ENCODE results near the gene SERPINB5.

SERPINB5 gene

DNA sequence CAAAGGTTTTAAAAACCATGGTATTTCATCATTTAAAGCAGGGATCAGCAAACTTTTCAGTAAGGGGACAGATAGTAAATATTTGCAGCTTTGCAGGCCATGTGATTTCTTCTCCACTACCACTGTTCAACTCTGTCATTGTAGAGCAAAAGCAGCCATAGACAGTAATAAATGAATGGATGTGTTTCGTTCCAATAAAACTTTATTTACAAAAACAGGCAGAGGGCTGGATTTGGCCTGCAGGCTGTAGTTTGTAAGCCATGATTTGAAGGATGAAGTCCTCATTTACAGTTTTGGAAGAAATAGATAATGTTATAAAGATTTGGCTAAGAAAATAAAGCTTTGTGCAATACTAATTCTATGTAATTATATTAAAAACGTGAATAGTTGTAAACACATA is 67.3 kb downstream of the SERPINB5 start:
- no peak overlapping the region for H3K4me2 ChIP-seq (ENCODE audit: low read length)
- H2BK15ac ChIP-seq (replicated peaks; ENCODE audit: low read depth): no peak overlapping the region
- no peak overlapping the region for H3K4me3 ChIP-seq (ENCODE audit: low read length)
- no peak overlapping the region for H3K9ac ChIP-seq (ENCODE audit: low read length)
- H3K79me2 ChIP-seq (ENCODE audit: control insufficient read depth, insufficient read depth, low read length): no peaks in the 10 kb centered on the region
- H3K4ac ChIP-seq (ENCODE audit: low read depth, low read length): no peak overlapping the region
- no peak for DNase-seq
- H3K36me3 ChIP-seq (ENCODE audit: control insufficient read depth, insufficient read depth, low read length): no peaks in the 10 kb centered on the region
- no peak overlapping the region for H2AK5ac ChIP-seq (ENCODE audit: low read length)
- no peak overlapping the region for H4K5ac ChIP-seq (ENCODE audit: low read length)
- no peak overlapping the region for H3K23ac ChIP-seq (ENCODE audit: low read length)
- H4K8ac ChIP-seq (ENCODE audit: low read depth, low read length): no peak overlapping the region
- no peak overlapping the region for H3K56ac ChIP-seq (ENCODE audit: low read length)
- WGBS (ENCODE audit: extremely low coverage, insufficient coverage, low lambda C conversion rate): 100% methylated on average over 1 of the region's 2 CpGs
- no peak overlapping the region for H2BK5ac ChIP-seq (ENCODE audit: low read length)
- no peak overlapping the region for H3K18ac ChIP-seq (ENCODE audit: low read length)
- no peak overlapping the region for H3K27ac ChIP-seq (ENCODE audit: low read depth, low read length)
- no peaks in the 10 kb centered on the region for H3K79me1 ChIP-seq (ENCODE audit: low read length)
- no peak overlapping the region for H2BK120ac ChIP-seq (ENCODE audit: low read depth, low read length)
- H3K4me1 ChIP-seq (ENCODE audit: control insufficient read depth, low read depth, low read length): no peaks in the 10 kb centered on the region
- no peaks in the 10 kb centered on the region for H3K27me3 ChIP-seq (ENCODE audit: insufficient read depth, low read length, poor library complexity)

GRCh38 chr18:63545000-63545399 is 68.2 kb downstream of the SERPINB5 start:
- no peak overlapping the region for H4K5ac ChIP-seq (ENCODE audit: low read length)
- H2BK15ac ChIP-seq (replicated peaks; ENCODE audit: low read depth): no peak overlapping the region
- H2BK120ac ChIP-seq (ENCODE audit: low read depth, low read length): no peak overlapping the region
- H4K8ac ChIP-seq (ENCODE audit: low read depth, low read length): no peak overlapping the region
- H3K27ac ChIP-seq (ENCODE audit: low read depth, low read length): no peak overlapping the region
- no CpG with 5 or more reads among the region's 3 CpGs for WGBS (ENCODE audit: extremely low coverage, insufficient coverage, low lambda C conversion rate)
- no peak overlapping the region for H2BK5ac ChIP-seq (ENCODE audit: low read length)
- DNase-seq: no peak
- no peaks in the 10 kb centered on the region for H3K36me3 ChIP-seq (ENCODE audit: control insufficient read depth, insufficient read depth, low read length)
- no peak overlapping the region for H3K56ac ChIP-seq (ENCODE audit: low read length)
- H3K23ac ChIP-seq (ENCODE audit: low read length): no peak overlapping the region
- H3K4me3 ChIP-seq (ENCODE audit: low read length): no peak overlapping the region
- H3K79me2 ChIP-seq (ENCODE audit: control insufficient read depth, insufficient read depth, low read length): no peaks in the 10 kb centered on the region
- H3K79me1 ChIP-seq (ENCODE audit: low read length): no peaks in the 10 kb centered on the region
- no peaks in the 10 kb centered on the region for H3K4me1 ChIP-seq (ENCODE audit: control insufficient read depth, low read depth, low read length)
- no peaks in the 10 kb centered on the region for H3K27me3 ChIP-seq (ENCODE audit: insufficient read depth, low read length, poor library complexity)
- no peak overlapping the region for H3K4me2 ChIP-seq (ENCODE audit: low read length)
- H2AK5ac ChIP-seq (ENCODE audit: low read length): no peak overlapping the region
- H3K18ac ChIP-seq (ENCODE audit: low read length): no peak overlapping the region
- H3K4ac ChIP-seq (ENCODE audit: low read depth, low read length): no peak overlapping the region
- H3K9ac ChIP-seq (ENCODE audit: low read length): no peak overlapping the region

DNA sequence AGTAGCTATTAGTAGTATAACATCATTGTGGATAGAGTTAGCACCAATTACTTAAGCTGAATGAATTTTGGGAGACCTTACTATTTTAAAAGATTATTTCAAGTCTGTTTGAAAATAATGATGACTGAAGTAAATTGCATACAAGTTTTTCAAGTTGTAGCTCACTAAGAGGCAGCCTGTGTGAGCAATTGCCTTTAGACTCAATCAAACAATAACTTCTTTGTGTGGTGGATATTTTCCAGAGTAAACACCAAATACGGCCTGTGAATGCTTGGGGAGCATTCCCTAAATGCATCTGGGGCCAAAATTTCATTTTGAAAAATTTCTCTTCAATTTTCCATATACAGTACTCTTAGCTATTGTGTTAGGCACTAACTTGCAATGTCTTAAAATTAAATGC is 73.3 kb downstream of the SERPINB5 start:
- no CpG with 5 or more reads among the region's 1 CpG for WGBS (ENCODE audit: extremely low coverage, insufficient coverage, low lambda C conversion rate)
- Histone ChIP-seq H2BK5ac (ENCODE audit: low read length) (no peak overlapping the region), H3K9ac (ENCODE audit: low read length) (no peak overlapping the region), H3K4me2 (ENCODE audit: low read length) (no peak overlapping the region), H4K5ac (ENCODE audit: low read length) (no peak overlapping the region), H2AK5ac (ENCODE audit: low read length) (no peak overlapping the region), H3K4me1 (ENCODE audit: control insufficient read depth, low read depth, low read length) (no peaks in the 10 kb centered on the region), H3K79me1 (ENCODE audit: low read length) (no peaks in the 10 kb centered on the region), H3K4me3 (ENCODE audit: low read length) (no peak overlapping the region), H3K23ac (ENCODE audit: low read length) (no peak overlapping the region), H3K79me2 (ENCODE audit: control insufficient read depth, insufficient read depth, low read length) (no peaks in the 10 kb centered on the region), H3K56ac (ENCODE audit: low read length) (no peak overlapping the region), H4K8ac (ENCODE audit: low read depth, low read length) (no peak overlapping the region), H3K4ac (ENCODE audit: low read depth, low read length) (no peak overlapping the region), H2BK15ac (replicated peaks; ENCODE audit: low read depth) (no peak overlapping the region), H3K36me3 (ENCODE audit: control insufficient read depth, insufficient read depth, low read length) (no peaks in the 10 kb centered on the region), H3K27ac (ENCODE audit: low read depth, low read length) (no peak overlapping the region), H3K18ac (ENCODE audit: low read length) (no peak overlapping the region), H2BK120ac (ENCODE audit: low read depth, low read length) (no peak overlapping the region), H3K27me3 (ENCODE audit: insufficient read depth, low read length, poor library complexity) (no peaks in the 10 kb centered on the region)
- no peak for DNase-seq

- DNase-seq: no peak
- no peak overlapping the region for H3K56ac ChIP-seq (ENCODE audit: low read length)
- H2BK5ac ChIP-seq (ENCODE audit: low read length): no peak overlapping the region
- H3K9ac ChIP-seq (ENCODE audit: low read length): no peak overlapping the region
- no peak overlapping the region for H3K18ac ChIP-seq (ENCODE audit: low read length)
- no peak overlapping the region for H2AK5ac ChIP-seq (ENCODE audit: low read length)
- no peak overlapping the region for H3K4ac ChIP-seq (ENCODE audit: low read depth, low read length)
- H3K79me2 ChIP-seq (ENCODE audit: control insufficient read depth, insufficient read depth, low read length): no peaks in the 10 kb centered on the region
- H4K8ac ChIP-seq (ENCODE audit: low read depth, low read length): no peak overlapping the region
- no peak overlapping the region for H3K23ac ChIP-seq (ENCODE audit: low read length)
- H2BK15ac ChIP-seq (replicated peaks; ENCODE audit: low read depth): no peak overlapping the region
- no peaks in the 10 kb centered on the region for H3K27me3 ChIP-seq (ENCODE audit: insufficient read depth, low read length, poor library complexity)
- no peak overlapping the region for H3K4me2 ChIP-seq (ENCODE audit: low read length)
- H3K79me1 ChIP-seq (ENCODE audit: low read length): no peaks in the 10 kb centered on the region
- H2BK120ac ChIP-seq (ENCODE audit: low read depth, low read length): no peak overlapping the region
- no peak overlapping the region for H4K5ac ChIP-seq (ENCODE audit: low read length)
- no peak overlapping the region for H3K4me3 ChIP-seq (ENCODE audit: low read length)
- no peaks in the 10 kb centered on the region for H3K36me3 ChIP-seq (ENCODE audit: control insufficient read depth, insufficient read depth, low read length)
- no CpG with 5 or more reads among the region's 3 CpGs for WGBS (ENCODE audit: extremely low coverage, insufficient coverage, low lambda C conversion rate)
- no peak overlapping the region for H3K27ac ChIP-seq (ENCODE audit: low read depth, low read length)
- H3K4me1 ChIP-seq (ENCODE audit: control insufficient read depth, low read depth, low read length): no peaks in the 10 kb centered on the region
Observed at GRCh38 chr18:63551769-63552168, 75.0 kb downstream of the SERPINB5 start.

DNA sequence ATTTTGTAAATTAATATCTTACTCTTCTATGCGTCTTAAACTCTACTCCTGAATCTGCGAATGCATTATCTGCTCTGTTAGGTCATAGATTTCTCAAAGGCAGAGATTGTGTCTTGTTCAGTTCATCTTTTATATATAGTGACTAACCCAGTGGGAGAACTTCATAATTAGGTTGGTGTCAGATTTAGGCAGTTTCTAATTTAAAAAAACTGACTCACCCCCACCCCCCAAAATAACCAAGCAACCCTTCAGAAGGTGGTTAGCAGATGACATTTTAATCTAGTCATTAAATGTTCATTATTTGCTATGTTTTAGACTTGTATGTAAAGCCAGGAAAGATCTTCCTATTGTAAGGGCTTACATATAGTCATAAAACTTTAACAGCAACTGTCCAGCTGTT is 75.8 kb downstream of the SERPINB5 start:
- Histone ChIP-seq H3K18ac (ENCODE audit: low read length) (no peak overlapping the region), H3K4ac (ENCODE audit: low read depth, low read length) (no peak overlapping the region), H3K27ac (ENCODE audit: low read depth, low read length) (no peak overlapping the region), H2BK5ac (ENCODE audit: low read length) (no peak overlapping the region), H3K4me2 (ENCODE audit: low read length) (no peak overlapping the region), H3K4me1 (ENCODE audit: control insufficient read depth, low read depth, low read length) (no peaks in the 10 kb centered on the region), H3K79me2 (ENCODE audit: control insufficient read depth, insufficient read depth, low read length) (no peaks in the 10 kb centered on the region), H3K36me3 (ENCODE audit: control insufficient read depth, insufficient read depth, low read length) (no peaks in the 10 kb centered on the region), H3K56ac (ENCODE audit: low read length) (no peak overlapping the region), H4K5ac (ENCODE audit: low read length) (no peak overlapping the region), H2BK120ac (ENCODE audit: low read depth, low read length) (no peak overlapping the region), H3K9ac (ENCODE audit: low read length) (no peak overlapping the region), H3K4me3 (ENCODE audit: low read length) (no peak overlapping the region), H2AK5ac (ENCODE audit: low read length) (no peak overlapping the region), H3K79me1 (ENCODE audit: low read length) (no peaks in the 10 kb centered on the region), H3K23ac (ENCODE audit: low read length) (no peak overlapping the region), H2BK15ac (replicated peaks; ENCODE audit: low read depth) (no peak overlapping the region), H3K27me3 (ENCODE audit: insufficient read depth, low read length, poor library complexity) (no peaks in the 10 kb centered on the region), H4K8ac (ENCODE audit: low read depth, low read length) (no peak overlapping the region)
- DNase-seq: no peak
- no CpG with 5 or more reads among the region's 2 CpGs for whole genome bisulfite sequencing (ENCODE audit: extremely low coverage, insufficient coverage, low lambda C conversion rate)

GRCh38 chr18:63553081-63553480 is 76.3 kb downstream of the SERPINB5 start:
- H3K27ac ChIP-seq (ENCODE audit: low read depth, low read length): no peak overlapping the region
- H2BK120ac ChIP-seq (ENCODE audit: low read depth, low read length): no peak overlapping the region
- no peak overlapping the region for H3K9ac ChIP-seq (ENCODE audit: low read length)
- no peak overlapping the region for H3K18ac ChIP-seq (ENCODE audit: low read length)
- H4K5ac ChIP-seq (ENCODE audit: low read length): no peak overlapping the region
- H2AK5ac ChIP-seq (ENCODE audit: low read length): no peak overlapping the region
- no peaks in the 10 kb centered on the region for H3K79me1 ChIP-seq (ENCODE audit: low read length)
- H3K36me3 ChIP-seq (ENCODE audit: control insufficient read depth, insufficient read depth, low read length): no peaks in the 10 kb centered on the region
- H3K4me2 ChIP-seq (ENCODE audit: low read length): no peak overlapping the region
- H3K4me3 ChIP-seq (ENCODE audit: low read length): no peak overlapping the region
- no peaks in the 10 kb centered on the region for H3K4me1 ChIP-seq (ENCODE audit: control insufficient read depth, low read depth, low read length)
- H3K23ac ChIP-seq (ENCODE audit: low read length): no peak overlapping the region
- no peak overlapping the region for H2BK15ac ChIP-seq (replicated peaks; ENCODE audit: low read depth)
- no peak overlapping the region for H3K56ac ChIP-seq (ENCODE audit: low read length)
- no peak overlapping the region for H4K8ac ChIP-seq (ENCODE audit: low read depth, low read length)
- DNase-seq: no peak
- H3K27me3 ChIP-seq (ENCODE audit: insufficient read depth, low read length, poor library complexity): no peaks in the 10 kb centered on the region
- H2BK5ac ChIP-seq (ENCODE audit: low read length): no peak overlapping the region
- WGBS (ENCODE audit: extremely low coverage, insufficient coverage, low lambda C conversion rate): no CpG with 5 or more reads among the region's 1 CpG
- H3K4ac ChIP-seq (ENCODE audit: low read depth, low read length): no peak overlapping the region
- no peaks in the 10 kb centered on the region for H3K79me2 ChIP-seq (ENCODE audit: control insufficient read depth, insufficient read depth, low read length)

All from mesendoderm (in vitro differentiated cells).